Hepatocyte (in vitro differentiated cells): ENCODE data around the gene NSMF.

Experiments
- EZH2 ChIP-seq: fragments of 200-600 bp; sonication (generic); IDR thresholded peaks from 2 replicates; pipeline ENCODE4 v1.6.1; 2016; ENCODE audit warnings: antibody characterized with exemption, mild to moderate bottlenecking, borderline replicate concordance
- EZH2phosphoT487 ChIP-seq: fragments of 200-600 bp; sonication (generic); IDR thresholded peaks from one replicate; pipeline ENCODE4 v1.6.1; 2018; ENCODE audit warnings: antibody characterized with exemption, mild to moderate bottlenecking, low read depth, moderate library complexity; ENCODE audit not compliant: unreplicated experiment, severe bottlenecking
- TF ChIP-seq, protein P1 (sequence below): fragments of 200-600 bp; sonication (generic); IDR thresholded peaks from 2 replicates; pipeline ENCODE4 v1.5.1; 2016; ENCODE audit warnings: antibody characterized with exemption, mild to moderate bottlenecking; ENCODE audit not compliant: poor library complexity

DNA sequence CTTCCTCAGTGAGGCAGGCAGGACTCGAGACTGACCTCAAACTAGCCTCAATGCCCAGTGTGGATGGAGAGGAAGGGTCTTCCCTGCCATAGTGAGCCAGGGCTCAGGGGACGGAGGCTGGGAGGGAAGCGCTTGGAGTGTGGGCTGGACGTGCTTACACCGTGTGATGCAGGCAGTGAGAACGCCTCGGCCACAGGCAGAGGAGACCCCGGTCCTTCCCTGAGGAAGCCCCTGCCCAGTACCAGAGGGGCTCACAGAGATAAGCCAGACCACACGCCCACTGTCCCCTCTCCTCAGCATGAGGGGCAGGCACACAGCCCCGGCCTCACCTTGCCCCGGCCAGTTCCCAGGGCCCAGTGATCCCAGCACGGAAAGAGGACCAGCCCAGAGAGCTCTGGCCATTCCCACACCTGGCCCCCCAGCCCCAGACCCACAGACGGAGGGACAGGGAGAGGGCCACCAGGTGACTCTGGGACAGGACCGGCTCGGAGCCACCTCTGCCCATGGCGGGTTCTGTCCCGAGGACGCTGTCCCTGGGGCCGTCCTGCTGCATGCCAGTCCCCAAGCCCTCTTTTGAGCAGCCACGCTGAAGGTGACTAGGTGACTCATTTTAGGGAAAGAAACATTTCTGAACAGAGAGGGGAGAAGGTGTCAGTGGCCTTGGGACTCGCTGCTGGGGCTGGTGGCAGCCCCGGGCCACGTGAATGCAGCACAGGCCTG lies 6.0 kb upstream of the NSMF start:
- TF ChIP-seq EZH2phosphoT487 = no peak
- TF ChIP-seq, protein P1, sequence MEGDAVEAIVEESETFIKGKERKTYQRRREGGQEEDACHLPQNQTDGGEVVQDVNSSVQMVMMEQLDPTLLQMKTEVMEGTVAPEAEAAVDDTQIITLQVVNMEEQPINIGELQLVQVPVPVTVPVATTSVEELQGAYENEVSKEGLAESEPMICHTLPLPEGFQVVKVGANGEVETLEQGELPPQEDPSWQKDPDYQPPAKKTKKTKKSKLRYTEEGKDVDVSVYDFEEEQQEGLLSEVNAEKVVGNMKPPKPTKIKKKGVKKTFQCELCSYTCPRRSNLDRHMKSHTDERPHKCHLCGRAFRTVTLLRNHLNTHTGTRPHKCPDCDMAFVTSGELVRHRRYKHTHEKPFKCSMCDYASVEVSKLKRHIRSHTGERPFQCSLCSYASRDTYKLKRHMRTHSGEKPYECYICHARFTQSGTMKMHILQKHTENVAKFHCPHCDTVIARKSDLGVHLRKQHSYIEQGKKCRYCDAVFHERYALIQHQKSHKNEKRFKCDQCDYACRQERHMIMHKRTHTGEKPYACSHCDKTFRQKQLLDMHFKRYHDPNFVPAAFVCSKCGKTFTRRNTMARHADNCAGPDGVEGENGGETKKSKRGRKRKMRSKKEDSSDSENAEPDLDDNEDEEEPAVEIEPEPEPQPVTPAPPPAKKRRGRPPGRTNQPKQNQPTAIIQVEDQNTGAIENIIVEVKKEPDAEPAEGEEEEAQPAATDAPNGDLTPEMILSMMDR = no peak
- no peak for TF ChIP-seq EZH2
